H9 (cell line): ENCODE results near the gene PRPF19. TPM values are rescaled to one million over a fixed set of nuclear protein-coding genes. Genes with fewer than 3 reads are reported as not detected.
A peak's percentile ranks its signal among the peaks of the same experiment; 100 is the strongest.

Experiments
- DNase-seq: peaks from one replicate; pipeline ENCODE4 v3.0.0-alpha.2; 2017
- H2AFZ ChIP-seq: one replicate; pipeline ENCODE4 v1.6.1; 2013; ENCODE audit warnings: mild to moderate bottlenecking, low read length, control low read depth, moderate library complexity
- H2AK5ac ChIP-seq: 2 replicates; pipeline ENCODE4 v1.6.1; 2013; ENCODE audit warnings: low read length, control low read depth, mixed read lengths; ENCODE audit not compliant: insufficient read length
- H2BK120ac ChIP-seq: one replicate; pipeline ENCODE4 v1.6.1; 2013; ENCODE audit warnings: low read depth, mild to moderate bottlenecking, low read length, control low read depth, inconsistent platforms; ENCODE audit not compliant: poor library complexity, severe bottlenecking
- H2BK12ac ChIP-seq: 2 replicates; pipeline ENCODE4 v1.6.1; 2013; ENCODE audit warnings: low read length, control low read depth, mixed read lengths, low read depth; ENCODE audit not compliant: insufficient read length
- H2BK15ac ChIP-seq: 2 replicates; pipeline ENCODE4 v1.6.1; 2013; ENCODE audit warnings: low read depth, low read length, control low read depth
- H2BK20ac ChIP-seq: one replicate; pipeline ENCODE4 v1.6.1; 2013; ENCODE audit warnings: low read depth, mild to moderate bottlenecking, low read length, control low read depth, inconsistent platforms; ENCODE audit not compliant: poor library complexity, severe bottlenecking
- H2BK5ac ChIP-seq: 2 replicates; pipeline ENCODE4 v1.6.1; 2013; ENCODE audit warnings: low read length, control low read depth, mixed read lengths; ENCODE audit not compliant: insufficient read length
- H3K14ac ChIP-seq: 2 replicates; pipeline ENCODE4 v1.6.1; 2013; ENCODE audit warnings: low read length, control low read depth; ENCODE audit not compliant: insufficient read depth
- H3K18ac ChIP-seq: 2 replicates; pipeline ENCODE4 v1.6.1; 2013; ENCODE audit warnings: low read depth, mild to moderate bottlenecking, mixed read lengths, low read length, control low read depth; ENCODE audit not compliant: insufficient read length
- H3K23ac ChIP-seq: 2 replicates; pipeline ENCODE4 v1.6.1; 2013; ENCODE audit warnings: low read length, control low read depth, mixed read lengths, low read depth; ENCODE audit not compliant: insufficient read length
- H3K23me2 ChIP-seq: 2 replicates; pipeline ENCODE4 v1.6.1; 2013; ENCODE audit warnings: low read depth, mild to moderate bottlenecking, mixed read lengths, low read length, control low read depth; ENCODE audit not compliant: insufficient read length, poor library complexity, severe bottlenecking
- H3K27ac ChIP-seq: 2 replicates; pipeline ENCODE4 v1.5.1; 2013; ENCODE audit warnings: low read length, control low read depth, mixed read lengths, low read depth; ENCODE audit not compliant: insufficient read length
- H3K27me3 ChIP-seq: 2 replicates; pipeline ENCODE4 v1.6.1; 2013; ENCODE audit warnings: low read length, control low read depth, inconsistent platforms; ENCODE audit not compliant: insufficient read depth
- H3K4ac ChIP-seq: 2 replicates; pipeline ENCODE4 v1.6.1; 2013; ENCODE audit warnings: low read depth, mild to moderate bottlenecking, control low read depth, inconsistent platforms, low read length, moderate library complexity
- H3K4me1 ChIP-seq: 2 replicates; pipeline ENCODE4 v1.6.1; 2013; ENCODE audit warnings: low read length, control low read depth, inconsistent platforms; ENCODE audit not compliant: insufficient read depth
- H3K4me2 ChIP-seq: 2 replicates; pipeline ENCODE4 v1.6.1; 2013; ENCODE audit warnings: low read length, control low read depth, mixed read lengths; ENCODE audit not compliant: insufficient read length, insufficient read depth
- H3K56ac ChIP-seq: 2 replicates; pipeline ENCODE4 v1.6.1; 2013; ENCODE audit warnings: low read depth, mild to moderate bottlenecking, mixed read lengths, low read length, control low read depth; ENCODE audit not compliant: insufficient read length
- H3K79me1 ChIP-seq: 2 replicates; pipeline ENCODE4 v1.6.1; 2013; ENCODE audit warnings: low read depth, mild to moderate bottlenecking, moderate library complexity, low read length, control low read depth, inconsistent platforms; ENCODE audit not compliant: insufficient read depth, poor library complexity, severe bottlenecking
- H3K79me2 ChIP-seq: 2 replicates; pipeline ENCODE4 v1.6.1; 2013; ENCODE audit warnings: low read length, control low read depth, inconsistent platforms; ENCODE audit not compliant: insufficient read depth
- H3K9ac ChIP-seq: 2 replicates; pipeline ENCODE4 v1.6.1; 2013; ENCODE audit warnings: low read length, control low read depth, mixed read lengths; ENCODE audit not compliant: insufficient read length; ENCODE audit errors: extremely low read depth
- H3K9me3 ChIP-seq: one replicate; pipeline ENCODE4 v1.6.1; 2013; ENCODE audit warnings: low read depth, low read length, inconsistent platforms; ENCODE audit not compliant: control insufficient read depth
- H3T11ph ChIP-seq: one replicate; pipeline ENCODE4 v1.6.1; 2013; ENCODE audit warnings: mild to moderate bottlenecking, low read length, control low read depth, inconsistent platforms
- H4K20me1 ChIP-seq: one replicate; pipeline ENCODE4 v1.6.1; 2013; ENCODE audit not compliant: control insufficient read depth, insufficient read length, insufficient read depth
- H4K5ac ChIP-seq: 2 replicates; pipeline ENCODE4 v1.6.1; 2013; ENCODE audit warnings: low read depth, mild to moderate bottlenecking, mixed read lengths, low read length, control low read depth; ENCODE audit not compliant: insufficient read length
- H4K8ac ChIP-seq: replicated peaks from 2 replicates; pipeline ENCODE4 v1.6.1; 2013; ENCODE audit warnings: low read length, control low read depth, mixed read lengths, low read depth; ENCODE audit not compliant: insufficient read length
- H4K91ac ChIP-seq: 2 replicates; pipeline ENCODE4 v1.6.1; 2013; ENCODE audit warnings: low read depth, mild to moderate bottlenecking, moderate library complexity, mixed read lengths, low read length, control low read depth; ENCODE audit not compliant: insufficient read length
- H3K27ac Mint-ChIP-seq, 3 experiments: 2 replicates in 2 of 3; 3 replicates in 1 of 3; pipeline ENCODE4 v1.8.0; 2020 to 2021; ENCODE audit warnings: mixed read lengths in 3 of 3, mild to moderate bottlenecking in 1 of 3, moderate library complexity in 1 of 3
- H3K27me3 Mint-ChIP-seq: 2 replicates; pipeline ENCODE4 v1.8.0; 2021; ENCODE audit warnings: low read depth, mild to moderate bottlenecking, moderate library complexity, mixed read lengths
- H3K36me3 Mint-ChIP-seq, 3 experiments: 2 replicates in 2 of 3; 3 replicates in 1 of 3; pipeline ENCODE4 v1.8.0; 2020 to 2021; ENCODE audit warnings: low read depth in 3 of 3, mixed read lengths in 3 of 3; ENCODE audit not compliant: insufficient read depth in 1 of 3
- H3K4me1 Mint-ChIP-seq, 2 experiments: 2 replicates each; pipeline ENCODE4 v1.8.0; 2020; ENCODE audit warnings: mixed read lengths in 2 of 2
- H3K4me3 Mint-ChIP-seq, 2 experiments: 2 replicates in 1 of 2; 3 replicates in 1 of 2; pipeline ENCODE4 v1.8.0; 2020 to 2021; ENCODE audit warnings: mild to moderate bottlenecking in 2 of 2, mixed read lengths in 2 of 2, moderate library complexity in 1 of 2
- H3K9me3 Mint-ChIP-seq, 2 experiments: 2 replicates in 1 of 2; 3 replicates in 1 of 2; pipeline ENCODE4 v1.8.0; 2020; ENCODE audit warnings: mild to moderate bottlenecking in 2 of 2, mixed read lengths in 2 of 2, moderate library complexity in 1 of 2
- CTCF ChIP-seq: fragments of 200-600 bp; sonication (generic); conservative IDR thresholded peaks from 3 replicates; pipeline ENCODE4 v1.8.0; 2021; ENCODE audit warnings: antibody characterized with exemption, mild to moderate bottlenecking
- WGBS: extraction: QIAGEN DNeasy Blood & Tissue Kit; methylation state at CpG from one replicate; pipeline ENCODE4 v1.1.7; 2013; ENCODE audit warnings: missing lambda C conversion rate, low lambda C conversion rate, mixed read lengths; ENCODE audit not compliant: insufficient read length; ENCODE audit errors: extremely low coverage; 5-methylcytosine and 5-hydroxymethylcytosine counted together
- total RNA-seq: library from RNA; stranded (reverse); gene quantifications from 2 replicates; pipeline ENCODE4 v1.2.1, GENCODE V29; 2021

The PRPF19 gene
- total RNA-seq, 1 experiment from 2014 or later: 130 TPM

- no peak overlapping the region for H3K4me2 ChIP-seq
- H4K5ac ChIP-seq: no peak overlapping the region
- Mint-ChIP-seq H3K4me3 (no peak overlapping the region), H3K27ac (peak overlapping the region in 1 of 3 experiments; percentile 48; a peak in 1 of 7 replicates), H3K4me1 (peaks cover 25 to 28% of the 10 kb centered on the region in 2 experiments), H3K9me3 (no peaks in the 10 kb centered on the region), H3K27me3 (no peaks in the 10 kb centered on the region; the same call in 1 of the 2 replicates), H3K36me3 (peaks cover 43 to 76% (median 54%) of the 10 kb centered on the region in 3 experiments)
- no peaks in the 10 kb centered on the region for H3K27me3 ChIP-seq
- no peak overlapping the region for H2BK20ac ChIP-seq
- WGBS: no CpG with 5 or more reads among the region's 13 CpGs
- H3K56ac ChIP-seq: no peak overlapping the region
- no peak overlapping the region for H2AFZ ChIP-seq
- H3K79me1 ChIP-seq: no peaks in the 10 kb centered on the region
- H4K91ac ChIP-seq: no peak overlapping the region
- no peak overlapping the region for H2BK120ac ChIP-seq
- H3K79me2 ChIP-seq: peaks cover 24% of the 10 kb centered on the region; the same call in 1 of the 2 replicates
- no peak overlapping the region for H3K9ac ChIP-seq
- no peak overlapping the region for H2AK5ac ChIP-seq
- H2BK12ac ChIP-seq: no peak overlapping the region
- no peak overlapping the region for H3K18ac ChIP-seq
- peaks cover 4% of the 10 kb centered on the region; the same call in 1 of the 2 replicates for H3K4me1 ChIP-seq
- no peak overlapping the region for H4K8ac ChIP-seq
- no peaks in the 10 kb centered on the region for H4K20me1 ChIP-seq
- TF ChIP-seq CTCF: no peak
- H3K23me2 ChIP-seq: peaks cover 9% of the 10 kb centered on the region
- H3K27ac ChIP-seq: no peak overlapping the region
- H3K14ac ChIP-seq: no peak overlapping the region
- no peak overlapping the region for H3K4ac ChIP-seq
- no peak overlapping the region for H3K23ac ChIP-seq
- no peak for DNase-seq
- no peak overlapping the region for H2BK5ac ChIP-seq
- no peaks in the 10 kb centered on the region for H3K9me3 ChIP-seq
- H3T11ph ChIP-seq: no peak overlapping the region
- H2BK15ac ChIP-seq: no peak overlapping the region
Measured at GRCh38 chr11:60847281-60847680, 59.1 kb downstream of the PRPF19 start.
